Gastroesophageal sphincter (tissue), 3 donors: Measurements from ENCODE around the gene DRC7.

Experiments used
- CTCF ChIP-seq, 4 experiments: fragments of 200-600 bp in 2 of 4; fragments of 450-650 bp in 2 of 4; sonication (generic) in 1 of 4; IDR thresholded peaks; one replicate each; pipeline ENCODE4 v1.5.1; 2017 to 2019; ENCODE audit warnings: antibody characterized with exemption in 4 of 4, mild to moderate bottlenecking in 2 of 4, moderate library complexity in 2 of 4
- EP300 ChIP-seq: sonication (generic); formaldehyde crosslinking; IDR thresholded peaks from one replicate; pipeline ENCODE4 v1.6.1; 2017; ENCODE audit warnings: antibody characterized with exemption, mild to moderate bottlenecking
- POLR2A ChIP-seq, 2 donors: fragments of 450-650 bp; IDR thresholded peaks; one replicate each; pipeline ENCODE4 v1.6.1; 2017; ENCODE audit warnings: antibody characterized with exemption in 2 of 2, mild to moderate bottlenecking in 2 of 2, moderate library complexity in 1 of 2
- POLR2AphosphoS5 ChIP-seq: sonication (generic); formaldehyde crosslinking; IDR thresholded peaks from one replicate; pipeline ENCODE4 v1.6.1; 2017; ENCODE audit warnings: antibody characterized with exemption

- no peak for TF ChIP-seq CTCF (IDR thresholded peaks at IDR 0.05)
- no peak for TF ChIP-seq POLR2AphosphoS5
- no peak for TF ChIP-seq POLR2A (IDR thresholded peaks at IDR 0.05)
- TF ChIP-seq EP300 = no peak
Observed at GRCh38 chr16:57658878-57659674, 35.5 kb upstream of the DRC7 start.
